ENCODE measurements around the gene FARS2. TPM values are rescaled to one million over a fixed set of nuclear protein-coding genes. Genes with fewer than 3 reads are reported as not detected.

FARS2 gene
- polyA plus RNA-seq, 1 of the 3 experiments (the other 2 are of a cell fraction), result 12.5 TPM

DNA sequence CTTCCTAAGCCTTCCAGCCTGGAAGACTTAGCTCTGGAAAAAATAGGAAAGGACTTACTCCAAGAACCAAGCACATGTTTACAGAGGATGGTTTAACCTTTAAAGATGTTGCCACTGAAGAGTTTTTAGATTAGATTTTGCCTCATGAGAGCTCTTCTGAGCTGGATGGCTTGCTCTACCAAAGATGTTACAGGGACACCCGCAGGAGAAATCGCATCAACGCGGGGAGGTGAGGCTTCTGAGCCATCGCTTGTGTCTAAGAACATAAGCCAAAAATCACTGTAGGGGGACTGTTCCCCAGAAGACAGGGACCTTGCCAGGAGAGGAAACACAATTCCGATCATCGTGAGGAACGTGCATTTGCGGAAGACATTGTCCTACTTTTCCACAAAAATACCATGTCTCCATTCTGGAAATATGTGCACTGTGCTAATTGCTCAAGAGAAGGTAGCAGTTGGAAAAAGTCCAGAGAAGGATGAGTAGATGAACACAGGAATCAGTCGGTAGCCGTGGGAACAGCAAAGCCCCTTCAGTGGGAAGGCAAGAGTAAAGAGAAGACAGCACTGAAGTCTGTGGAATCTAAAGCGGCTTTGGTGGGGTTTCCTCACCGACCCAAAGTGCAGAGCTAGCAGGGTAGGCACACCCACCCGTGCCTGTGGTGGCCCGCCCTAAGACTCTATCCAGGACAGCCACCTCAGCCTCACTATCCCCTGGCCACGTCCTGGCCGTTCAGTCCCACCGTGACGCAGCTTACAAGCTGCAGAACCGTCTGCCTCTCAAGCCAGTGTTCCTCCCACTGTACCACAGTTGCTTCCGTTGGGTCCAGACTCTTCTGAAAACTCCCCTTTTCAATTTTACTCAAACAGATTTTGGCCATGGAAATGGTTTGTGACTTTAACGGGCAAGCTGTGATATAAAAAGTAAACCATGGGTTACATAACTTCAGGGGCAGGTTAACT is 410.6 kb downstream of the FARS2 start:
- DNase-seq, result no peak
- CTCF ChIA-PET, result interaction anchor here (0.9 to 1.5 kb wide), 3 partner anchors 13 to 202 kb away, joined by 3 to 4 read pairs (median 4); no protein-coding TSS in a partner anchor
- peaks cover 13 to 56% of the 10 kb centered on the region in 2 experiments for H3K4me1 ChIP-seq (ENCODE audit: control insufficient read depth in 1 of 2, insufficient read depth in 2 of 2, low read depth in 1 of 2, low read length in 1 of 2)
- H3K9me2 ChIP-seq, result no peaks in the 10 kb centered on the region
- POLR2A ChIA-PET, result no interaction called here
- 94% methylated on average over 22 of the region's 22 CpGs for WGBS (ENCODE audit: low lambda C conversion rate)
- H3K27me3 ChIP-seq (ENCODE audit: insufficient read depth), result no peaks in the 10 kb centered on the region
- no peak overlapping the region for H3K4me3 ChIP-seq (ENCODE audit: low read depth in 2 of 2, low read length in 1 of 2)
- peaks cover 10% of the 10 kb centered on the region for H3F3A ChIP-seq (replicated peaks; ENCODE audit: insufficient read depth)
- H2AFZ ChIP-seq (ENCODE audit: low read depth), result no peak overlapping the region
- peak overlapping the region; percentile 28 to 69; a peak in 3 of 4 replicates for H3K27ac ChIP-seq (ENCODE audit: low read depth in 2 of 2, low read length in 1 of 2)
- no peak overlapping the region for H3K9ac ChIP-seq
- no peak for TF ChIP-seq ELF1 (IDR thresholded peaks at IDR 0.05)
- TF ChIP-seq USF2 (IDR thresholded peaks at IDR 0.05; ENCODE audit: borderline replicate concordance, low read depth, low read length), result no peak
- TF ChIP-seq, protein P1, sequence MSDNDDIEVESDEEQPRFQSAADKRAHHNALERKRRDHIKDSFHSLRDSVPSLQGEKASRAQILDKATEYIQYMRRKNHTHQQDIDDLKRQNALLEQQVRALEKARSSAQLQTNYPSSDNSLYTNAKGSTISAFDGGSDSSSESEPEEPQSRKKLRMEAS (IDR thresholded peaks at IDR 0.05; ENCODE audit: low read depth), result no peak
- TF ChIP-seq TCF12 (IDR thresholded peaks at IDR 0.05), result no peak
- TF ChIP-seq RAD21 (IDR thresholded peaks at IDR 0.05; ENCODE audit: low read length), result peak; percentile 34; the same call in 1 of the 2 replicates
- H3K9me3 ChIP-seq, result no peaks in the 10 kb centered on the region
- peak overlapping the region; percentile 55 for H3K4me2 ChIP-seq
- H3K79me2 ChIP-seq (ENCODE audit: insufficient read depth), result no peaks in the 10 kb centered on the region
- no peaks in the 10 kb centered on the region for H3K36me3 ChIP-seq (replicated peaks in 1 of 2; ENCODE audit: control insufficient read depth in 1 of 2, insufficient read depth in 2 of 2, low read length in 1 of 2)
- H4K20me1 ChIP-seq (ENCODE audit: insufficient read depth), result no peaks in the 10 kb centered on the region

DNA sequence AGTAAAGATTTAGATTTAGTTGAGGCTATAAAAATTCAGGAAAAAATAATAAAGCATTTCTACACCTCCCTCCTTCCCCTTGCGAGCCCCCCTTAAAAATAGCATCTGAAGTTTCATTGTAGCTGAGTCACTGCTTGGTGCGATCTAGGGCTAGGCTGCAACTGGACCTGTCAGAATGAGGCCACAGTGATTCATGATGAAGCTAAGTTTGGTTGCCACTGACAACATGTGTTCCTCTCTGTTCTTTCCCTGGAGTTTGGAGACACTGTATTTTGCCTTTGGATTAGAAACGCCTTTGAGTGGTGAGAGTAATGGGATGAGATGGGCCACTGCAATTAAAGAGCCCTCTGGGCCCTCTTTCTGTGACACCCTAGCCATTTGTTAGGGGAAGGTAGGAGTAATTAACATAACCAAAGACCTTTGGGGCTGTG is 411.3 kb downstream of the FARS2 start:
- Histone ChIP-seq H4K20me1 (ENCODE audit: insufficient read depth) (no peaks in the 10 kb centered on the region), H3K4me1 (ENCODE audit: control insufficient read depth in 1 of 2, insufficient read depth in 2 of 2, low read depth in 1 of 2, low read length in 1 of 2) (peaks cover 13 to 61% of the 10 kb centered on the region in 2 experiments), H2AFZ (ENCODE audit: low read depth) (no peak overlapping the region), H3K9me2 (no peaks in the 10 kb centered on the region), H3K9ac (no peak overlapping the region), H3K4me3 (ENCODE audit: low read depth in 2 of 2, low read length in 1 of 2) (no peak overlapping the region), H3K27ac (ENCODE audit: low read depth in 2 of 2, low read length in 1 of 2) (peak overlapping the region; percentile 28 to 70; a peak in 3 of 4 replicates), H3F3A (replicated peaks; ENCODE audit: insufficient read depth) (peaks cover 10% of the 10 kb centered on the region), H3K79me2 (ENCODE audit: insufficient read depth) (no peaks in the 10 kb centered on the region), H3K4me2 (peak overlapping the region; percentile 55), H3K36me3 (replicated peaks in 1 of 2; ENCODE audit: control insufficient read depth in 1 of 2, insufficient read depth in 2 of 2, low read length in 1 of 2) (no peaks in the 10 kb centered on the region), H3K9me3 (no peaks in the 10 kb centered on the region), H3K27me3 (ENCODE audit: insufficient read depth) (no peaks in the 10 kb centered on the region)
- WGBS (ENCODE audit: low lambda C conversion rate), result 18% methylated on average over 3 of the region's 3 CpGs
- TF ChIP-seq USF2 (IDR thresholded peaks at IDR 0.05; ENCODE audit: borderline replicate concordance, low read depth, low read length), result no peak
- no peak for TF ChIP-seq FOXM1 (IDR thresholded peaks at IDR 0.05; ENCODE audit: low read depth)
- TF ChIP-seq, protein P2, sequence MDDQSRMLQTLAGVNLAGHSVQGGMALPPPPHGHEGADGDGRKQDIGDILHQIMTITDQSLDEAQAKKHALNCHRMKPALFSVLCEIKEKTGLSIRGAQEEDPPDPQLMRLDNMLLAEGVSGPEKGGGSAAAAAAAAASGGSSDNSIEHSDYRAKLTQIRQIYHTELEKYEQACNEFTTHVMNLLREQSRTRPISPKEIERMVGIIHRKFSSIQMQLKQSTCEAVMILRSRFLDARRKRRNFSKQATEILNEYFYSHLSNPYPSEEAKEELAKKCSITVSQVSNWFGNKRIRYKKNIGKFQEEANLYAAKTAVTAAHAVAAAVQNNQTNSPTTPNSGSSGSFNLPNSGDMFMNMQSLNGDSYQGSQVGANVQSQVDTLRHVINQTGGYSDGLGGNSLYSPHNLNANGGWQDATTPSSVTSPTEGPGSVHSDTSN (IDR thresholded peaks at IDR 0.05), result peak; percentile 97
- TF ChIP-seq, protein P3, sequence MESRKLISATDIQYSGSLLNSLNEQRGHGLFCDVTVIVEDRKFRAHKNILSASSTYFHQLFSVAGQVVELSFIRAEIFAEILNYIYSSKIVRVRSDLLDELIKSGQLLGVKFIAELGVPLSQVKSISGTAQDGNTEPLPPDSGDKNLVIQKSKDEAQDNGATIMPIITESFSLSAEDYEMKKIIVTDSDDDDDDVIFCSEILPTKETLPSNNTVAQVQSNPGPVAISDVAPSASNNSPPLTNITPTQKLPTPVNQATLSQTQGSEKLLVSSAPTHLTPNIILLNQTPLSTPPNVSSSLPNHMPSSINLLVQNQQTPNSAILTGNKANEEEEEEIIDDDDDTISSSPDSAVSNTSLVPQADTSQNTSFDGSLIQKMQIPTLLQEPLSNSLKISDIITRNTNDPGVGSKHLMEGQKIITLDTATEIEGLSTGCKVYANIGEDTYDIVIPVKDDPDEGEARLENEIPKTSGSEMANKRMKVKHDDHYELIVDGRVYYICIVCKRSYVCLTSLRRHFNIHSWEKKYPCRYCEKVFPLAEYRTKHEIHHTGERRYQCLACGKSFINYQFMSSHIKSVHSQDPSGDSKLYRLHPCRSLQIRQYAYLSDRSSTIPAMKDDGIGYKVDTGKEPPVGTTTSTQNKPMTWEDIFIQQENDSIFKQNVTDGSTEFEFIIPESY (IDR thresholded peaks at IDR 0.05; ENCODE audit: borderline replicate concordance, low read depth), result no peak
- TF ChIP-seq FOSL2 (IDR thresholded peaks at IDR 0.05; ENCODE audit: borderline replicate concordance, low read depth), result peak; percentile 87; the same call in 1 of the 2 replicates
- no peak for TF ChIP-seq IRF3 (IDR thresholded peaks at IDR 0.05; ENCODE audit: low read depth, low read length)
- peak; percentile 82 for TF ChIP-seq TCF12 (IDR thresholded peaks at IDR 0.05)
- TF ChIP-seq EP300 (IDR thresholded peaks at IDR 0.05; ENCODE audit: borderline replicate concordance in 1 of 2, low read depth in 1 of 2, low read length in 1 of 2), result peak in 1 of 2 experiments; percentile 46; a peak in 1 of 4 replicates
- TF ChIP-seq, protein P1 (IDR thresholded peaks at IDR 0.05; ENCODE audit: low read depth), result 0 out of 2 replicates have a peak, but pooled peaks have one; percentile 46
- no peak for TF ChIP-seq ELF1 (IDR thresholded peaks at IDR 0.05)
- peak; percentile 27; the same call in 1 of the 2 replicates for TF ChIP-seq NFIC (IDR thresholded peaks at IDR 0.05; ENCODE audit: borderline replicate concordance)
- peak; percentile 75 for TF ChIP-seq JUND (IDR thresholded peaks at IDR 0.05)
- ChIA-PET CTCF (interaction anchor here (0.9 to 1.2 kb wide), 2 partner anchors 14 to 148 kb away, joined by 3 to 4 read pairs; no protein-coding TSS in a partner anchor), POLR2A (no interaction called here)
- DNase-seq, result no peak
